HUES48 (cell line): ENCODE data around the gene PRKAR1B.

Experiments
- H3K27ac ChIP-seq: one replicate; pipeline ENCODE4 v1.7.0; 2013; ENCODE audit warnings: low read depth, low read length, inconsistent platforms
- H3K27me3 ChIP-seq: 2 replicates; pipeline ENCODE4 v1.6.1; 2013; ENCODE audit warnings: mild to moderate bottlenecking, low read length; ENCODE audit not compliant: control insufficient read depth, insufficient read depth
- H3K36me3 ChIP-seq: 2 replicates; pipeline ENCODE4 v1.6.1; 2013; ENCODE audit warnings: low read length; ENCODE audit not compliant: control insufficient read depth, insufficient read depth
- H3K4me1 ChIP-seq: 2 replicates; pipeline ENCODE4 v1.6.1; 2013; ENCODE audit warnings: mild to moderate bottlenecking, low read length; ENCODE audit not compliant: control insufficient read depth, insufficient read depth
- H3K4me3 ChIP-seq: 2 replicates; pipeline ENCODE4 v1.5.1; 2013; ENCODE audit warnings: mild to moderate bottlenecking, low read depth, low read length
- H3K9ac ChIP-seq: 2 replicates; pipeline ENCODE4 v1.6.1; 2013; ENCODE audit warnings: mild to moderate bottlenecking, low read depth, low read length, moderate library complexity
- H3K9me3 ChIP-seq: 2 replicates; pipeline ENCODE4 v1.6.1; 2013; ENCODE audit warnings: low read length; ENCODE audit not compliant: control insufficient read depth, insufficient read depth

Gene PRKAR1B

GRCh38 chr7:768881-769504, 41.9 kb upstream of the PRKAR1B start:
- Histone ChIP-seq H3K36me3 (peaks cover 59% of the 10 kb centered on the region), H3K4me1 (no peaks in the 10 kb centered on the region; the same call in 1 of the 2 replicates), H3K27me3 (no peaks in the 10 kb centered on the region), H3K4me3 (no peak overlapping the region), H3K27ac (no peak overlapping the region), H3K9ac (no peak overlapping the region), H3K9me3 (no peaks in the 10 kb centered on the region)

- H3K4me1 ChIP-seq, result no peaks in the 10 kb centered on the region
- peaks cover 64% of the 10 kb centered on the region for H3K36me3 ChIP-seq
- no peak overlapping the region for H3K27ac ChIP-seq
- no peaks in the 10 kb centered on the region for H3K9me3 ChIP-seq
- no peak overlapping the region for H3K9ac ChIP-seq
- H3K27me3 ChIP-seq, result no peaks in the 10 kb centered on the region
- no peak overlapping the region for H3K4me3 ChIP-seq
These were observed 41.1 kb upstream of the PRKAR1B start for GRCh38 chr7:767941-768731.

- Histone ChIP-seq H3K4me3 (no peak overlapping the region), H3K4me1 (no peaks in the 10 kb centered on the region), H3K9ac (no peak overlapping the region), H3K36me3 (peaks cover 64% of the 10 kb centered on the region), H3K9me3 (no peaks in the 10 kb centered on the region), H3K27me3 (no peaks in the 10 kb centered on the region), H3K27ac (no peak overlapping the region)
These were observed 40.5 kb upstream of the PRKAR1B start for GRCh38 chr7:767580-767940.

- Histone ChIP-seq H3K4me1 (no peaks in the 10 kb centered on the region), H3K36me3 (peaks cover 58% of the 10 kb centered on the region), H3K9ac (no peak overlapping the region)
These were observed 38.3 kb upstream of the PRKAR1B start for GRCh38 chr7:765383-765782.

GRCh38 chr7:763762-764161, 36.7 kb upstream of the PRKAR1B start:
- Histone ChIP-seq H3K4me3 (no peak overlapping the region), H3K27me3 (no peaks in the 10 kb centered on the region), H3K9me3 (no peaks in the 10 kb centered on the region), H3K27ac (no peak overlapping the region), H3K9ac (no peak overlapping the region), H3K36me3 (peaks cover 72% of the 10 kb centered on the region), H3K4me1 (no peaks in the 10 kb centered on the region)

More at GRCh38 chr7:765383-765782, 38.3 kb upstream of the PRKAR1B start:
- Histone ChIP-seq H3K27me3 (no peaks in the 10 kb centered on the region), H3K27ac (no peak overlapping the region), H3K4me3 (no peak overlapping the region), H3K9me3 (no peaks in the 10 kb centered on the region)

GRCh38 chr7:762885-763284, 35.8 kb upstream of the PRKAR1B start:
- Histone ChIP-seq H3K4me1 (no peaks in the 10 kb centered on the region), H3K4me3 (no peak overlapping the region), H3K27me3 (no peaks in the 10 kb centered on the region), H3K36me3 (peaks cover 78% of the 10 kb centered on the region), H3K27ac (no peak overlapping the region), H3K9me3 (no peaks in the 10 kb centered on the region), H3K9ac (no peak overlapping the region)

GRCh38 chr7:761631-762030, 34.5 kb upstream of the PRKAR1B start:
- no peaks in the 10 kb centered on the region for H3K9me3 ChIP-seq
- no peak overlapping the region for H3K9ac ChIP-seq
- H3K27ac ChIP-seq, result no peak overlapping the region
- no peaks in the 10 kb centered on the region for H3K4me1 ChIP-seq
- H3K36me3 ChIP-seq, result peaks cover 90% of the 10 kb centered on the region
- no peaks in the 10 kb centered on the region for H3K27me3 ChIP-seq
- no peak overlapping the region for H3K4me3 ChIP-seq

- Histone ChIP-seq H3K36me3 (peaks cover 90% of the 10 kb centered on the region), H3K27me3 (no peaks in the 10 kb centered on the region), H3K4me1 (no peaks in the 10 kb centered on the region), H3K4me3 (no peak overlapping the region), H3K9me3 (no peaks in the 10 kb centered on the region), H3K27ac (no peak overlapping the region), H3K9ac (no peak overlapping the region)
These were observed 34.0 kb upstream of the PRKAR1B start for GRCh38 chr7:761101-761500.

- H3K4me3 ChIP-seq, result no peak overlapping the region
- H3K9ac ChIP-seq, result no peak overlapping the region
- H3K27ac ChIP-seq, result no peak overlapping the region
- peaks cover 86% of the 10 kb centered on the region for H3K36me3 ChIP-seq
- H3K4me1 ChIP-seq, result no peaks in the 10 kb centered on the region
- no peaks in the 10 kb centered on the region for H3K27me3 ChIP-seq
- H3K9me3 ChIP-seq, result no peaks in the 10 kb centered on the region
These were observed 32.9 kb upstream of the PRKAR1B start for GRCh38 chr7:760006-760405.

- H3K9me3 ChIP-seq, result no peaks in the 10 kb centered on the region
- no peak overlapping the region for H3K4me3 ChIP-seq
- H3K9ac ChIP-seq, result no peak overlapping the region
- no peak overlapping the region for H3K27ac ChIP-seq
- H3K27me3 ChIP-seq, result no peaks in the 10 kb centered on the region
- H3K4me1 ChIP-seq, result no peaks in the 10 kb centered on the region
- H3K36me3 ChIP-seq, result peaks cover 86% of the 10 kb centered on the region
These were observed 32.5 kb upstream of the PRKAR1B start for GRCh38 chr7:759569-759968.

- H3K27ac ChIP-seq, result no peak overlapping the region
- H3K4me1 ChIP-seq, result no peaks in the 10 kb centered on the region
- no peaks in the 10 kb centered on the region for H3K27me3 ChIP-seq
- no peaks in the 10 kb centered on the region for H3K9me3 ChIP-seq
- no peak overlapping the region for H3K4me3 ChIP-seq
- peaks cover 83% of the 10 kb centered on the region for H3K36me3 ChIP-seq
- no peak overlapping the region for H3K9ac ChIP-seq
These were observed 30.7 kb upstream of the PRKAR1B start for GRCh38 chr7:757741-758163.
